HepG2 (cell line): ENCODE measurements around the gene SMIM11. TPM values are rescaled to one million over a fixed set of nuclear protein-coding genes. Genes with fewer than 3 reads are reported as not detected.

Experiments
- ATAC-seq: fragments of 200-7000 bp; cut with Tn5 transposase; 3 replicates; pipeline ENCODE4 v1.9.1; 2020; ENCODE audit warnings: mild to moderate bottlenecking, moderate library complexity
- BruUV-seq: library from RNA; stranded (reverse); fragments of 400-500 nt; replicated peaks from 2 replicates; lab custom pipeline; 2021; lab: Mats Ljungman, UMichigan
- CTCF ChIA-PET: fragments of 300-600 bp; formaldehyde crosslinking; extraction: SDS; loops from one replicate; lab custom pipeline; 2021; ENCODE audit warnings: low total read pairs, inconsistent platforms, low intra/inter-chr PET ratio; lab: Yijun Ruan, JAX
- POLR2A ChIA-PET: fragments of 350-600 bp; sonication (Branson Sonifier 250); formaldehyde crosslinking; loops from one replicate; lab custom pipeline; 2020; ENCODE audit warnings: antibody characterized with exemption, inconsistent platforms; lab: Yijun Ruan, JAX
- DNase-seq: peaks from one replicate; pipeline ENCODE4 v3.0.0-alpha.2; 2015; ENCODE audit warnings: low spot score
- FAIRE-seq: peaks from 3 replicates; lab custom pipeline; 2011; peaks lifted over from hg19 to GRCh38; lab: Jason Lieb, UNC
- H2AFZ ChIP-seq: one replicate; pipeline ENCODE4 v1.6.1; 2011; ENCODE audit warnings: low read length, inconsistent platforms
- H3K27ac ChIP-seq: fragments of 300-600 bp; 3 replicates; pipeline ENCODE4 v1.8.0; 2011; ENCODE audit warnings: mixed run types, mild to moderate bottlenecking, mixed read lengths, low read length, inconsistent platforms; ENCODE audit not compliant: insufficient read depth; ENCODE audit errors: extremely low read length
- H3K27me3 ChIP-seq, 2 experiments: fragments of 200-600 bp in 1 of 2; 2 replicates in 1 of 2; 3 replicates in 1 of 2; pipeline versions ENCODE4 v1.6.0 to v1.8.0; 2011; ENCODE audit warnings: low read length in 2 of 2, mild to moderate bottlenecking in 2 of 2, moderate library complexity in 2 of 2, inconsistent platforms in 1 of 2; ENCODE audit not compliant: insufficient read depth in 2 of 2, control insufficient read depth in 1 of 2
- H3K36me3 ChIP-seq, 2 experiments: fragments of 200-600 bp in 1 of 2; replicated peaks in 1 of 2; 2 replicates in 1 of 2; 3 replicates in 1 of 2; pipeline versions ENCODE4 v1.5.1 to v1.8.0; 2011; ENCODE audit warnings: low read length in 2 of 2, inconsistent platforms in 1 of 2; ENCODE audit not compliant: insufficient read depth in 2 of 2, control insufficient read depth in 1 of 2
- H3K4me1 ChIP-seq: 2 replicates; pipeline ENCODE4 v1.5.1; 2012; ENCODE audit warnings: low read length, inconsistent platforms; ENCODE audit not compliant: insufficient read depth
- H3K4me2 ChIP-seq: 2 replicates; pipeline ENCODE4 v1.6.0; 2011; ENCODE audit warnings: low read depth, low read length, inconsistent platforms
- H3K4me3 ChIP-seq, 3 experiments: fragments of 200-600 bp in 1 of 3; sonication (generic), shearing (Covaris generic) in 1 of 3; replicated peaks in 1 of 3; 2 replicates each; pipeline ENCODE4 v1.5.1; 2011 to 2016; ENCODE audit warnings: low read length in 3 of 3, inconsistent platforms in 2 of 3, low read depth in 2 of 3, mild to moderate bottlenecking in 2 of 3, control low read depth in 1 of 3, mixed read lengths in 1 of 3; ENCODE audit not compliant: insufficient read depth in 1 of 3
- H3K79me2 ChIP-seq: one replicate; pipeline ENCODE4 v1.6.1; 2011; ENCODE audit warnings: low read length, inconsistent platforms; ENCODE audit not compliant: insufficient read depth
- H3K9ac ChIP-seq: 2 replicates; pipeline ENCODE4 v1.6.0; 2011; ENCODE audit warnings: mild to moderate bottlenecking, low read depth, low read length, inconsistent platforms; ENCODE audit not compliant: insufficient read depth
- H3K9me3 ChIP-seq: 2 replicates; pipeline ENCODE4 v1.5.1; 2012; ENCODE audit warnings: mild to moderate bottlenecking, low read length
- H4K20me1 ChIP-seq: 2 replicates; pipeline ENCODE4 v1.6.0; 2011; ENCODE audit warnings: inconsistent platforms, mild to moderate bottlenecking, low read length, moderate library complexity; ENCODE audit not compliant: insufficient read depth
- AGO1 ChIP-seq: fragments of 200-400 bp; formaldehyde crosslinking; IDR thresholded peaks from 2 replicates; pipeline ENCODE4 v1.6.1; 2017; ENCODE audit warnings: mild to moderate bottlenecking, low read depth, low read length, moderate library complexity; ENCODE audit not compliant: poor library complexity, severe bottlenecking
- CENPT ChIP-seq: sonication (generic); formaldehyde crosslinking; IDR thresholded peaks from 2 replicates; pipeline ENCODE4 v1.8.0; 2022; ENCODE audit warnings: low read depth, mild to moderate bottlenecking, moderate library complexity, missing genetic modification reagents
- ISL2 ChIP-seq: sonication (generic); formaldehyde crosslinking; IDR thresholded peaks from 2 replicates; pipeline ENCODE4 v1.5.0; 2020; ENCODE audit warnings: missing genetic modification reagents
- KAT8 ChIP-seq: IDR thresholded peaks from 2 replicates; pipeline ENCODE4 v1.6.1; 2016; ENCODE audit warnings: missing genetic modification reagents, missing compliant biosample characterization
- SCMH1 ChIP-seq: sonication (generic); formaldehyde crosslinking; IDR thresholded peaks from 2 replicates; pipeline ENCODE4 v1.9.0; 2021; ENCODE audit warnings: missing genetic modification reagents, mild to moderate bottlenecking, borderline replicate concordance
- SMAD1 ChIP-seq: sonication (generic); formaldehyde crosslinking; IDR thresholded peaks from 2 replicates; pipeline ENCODE4 v1.4.0; 2020; ENCODE audit warnings: missing genetic modification reagents, low read depth, mild to moderate bottlenecking, borderline replicate concordance
- SRF ChIP-seq: IDR thresholded peaks from 2 replicates; pipeline ENCODE4 v1.6.1; 2011; ENCODE audit warnings: mild to moderate bottlenecking, low read depth, low read length, moderate library complexity
- TCF7 ChIP-seq: sonication (generic); IDR thresholded peaks from 2 replicates; pipeline ENCODE4 v1.6.1; 2016; ENCODE audit warnings: antibody characterized with exemption, low read depth
- TCF7L2 ChIP-seq: IDR thresholded peaks from 2 replicates; pipeline ENCODE4 v1.6.1; 2011; ENCODE audit warnings: mild to moderate bottlenecking, low read depth, low read length, moderate library complexity
- ZNF460 ChIP-seq: sonication (generic); formaldehyde crosslinking; IDR thresholded peaks from 2 replicates; pipeline ENCODE4 v1.5.1; 2020; ENCODE audit warnings: missing genetic modification reagents, mild to moderate bottlenecking, borderline replicate concordance
- ZNF570 ChIP-seq: sonication (generic); formaldehyde crosslinking; IDR thresholded peaks from 2 replicates; pipeline ENCODE4 v1.4.0; 2020; ENCODE audit warnings: mild to moderate bottlenecking, missing genetic modification reagents, borderline replicate concordance
- ZNF678 ChIP-seq: sonication (generic); formaldehyde crosslinking; IDR thresholded peaks from 2 replicates; pipeline ENCODE4 v1.4.0; 2020; ENCODE audit warnings: mild to moderate bottlenecking, missing genetic modification reagents
- WGBS: methylation state at CpG from one replicate; pipeline ENCODE4 v1.1.6; 2017; ENCODE audit warnings: low lambda C conversion rate; 5-methylcytosine and 5-hydroxymethylcytosine counted together
- in situ Hi-C: cut with HindIII; loops from 2 replicates; pipeline ENCODE4 v1.10.0; 2017; ENCODE audit warnings: low pct_unique_long_range_greater_than_20kb; ENCODE audit not compliant: extremely low pct_ligation_motif_present
- intact Hi-C: fragments of 100-400 bp; cut with micrococcal nuclease; formaldehyde crosslinking; loops from one replicate; pipeline ENCODE4 v1.10.0; 2022; ENCODE audit not compliant: unreplicated experiment
- polyA plus RNA-seq, 8 experiments: library from polyadenylated mRNA; depleted of rRNA in 3 of 8; stranded (reverse) in 7 of 8; unstranded in 1 of 8; fragments of >200 nt; fragmentation: Illumina TruSeq in 4 of 8; extraction: Trizol in 4 of 8; gene quantifications; 2 replicates each; pipeline versions ENCODE4 v1.2.1 to v1.2.3, GENCODE V29; 2011 to 2016; ENCODE audit warnings: low read depth in 4 of 8, missing spikeins in 1 of 8, mixed read lengths in 1 of 8; ENCODE audit not compliant: insufficient read depth in 1 of 8
- total RNA-seq, 5 experiments: library from RNA; depleted of rRNA; stranded (reverse); fragments of >200 nt; fragmentation: Illumina TruSeq; extraction: Trizol; gene quantifications; 2 replicates each; pipeline ENCODE4 v1.2.3, GENCODE V29; 2016; ENCODE audit warnings: low read depth in 1 of 5
- TF ChIP-seq, protein P1 (sequence below): sonication (generic); formaldehyde crosslinking; conservative IDR thresholded peaks from 2 replicates; pipeline ENCODE4 v1.4.0; 2020; ENCODE audit warnings: mild to moderate bottlenecking, missing genetic modification reagents, moderate library complexity
- TF ChIP-seq, protein P2 (sequence below): sonication (generic); formaldehyde crosslinking; IDR thresholded peaks from 2 replicates; pipeline ENCODE4 v1.5.0; 2020; ENCODE audit warnings: mild to moderate bottlenecking, missing genetic modification reagents, moderate library complexity
- TF ChIP-seq, protein P3 (sequence below): sonication (generic); formaldehyde crosslinking; IDR thresholded peaks from 2 replicates; pipeline ENCODE4 v1.8.0; 2022; ENCODE audit warnings: low read depth, missing genetic modification reagents

SMIM11 gene
- total and polyA plus RNA-seq, 2 of the 13 experiments (the other 11 are each of a cell fraction or from before 2014, with no cell fraction given), result 6.4 to 18.9 TPM

DNA sequence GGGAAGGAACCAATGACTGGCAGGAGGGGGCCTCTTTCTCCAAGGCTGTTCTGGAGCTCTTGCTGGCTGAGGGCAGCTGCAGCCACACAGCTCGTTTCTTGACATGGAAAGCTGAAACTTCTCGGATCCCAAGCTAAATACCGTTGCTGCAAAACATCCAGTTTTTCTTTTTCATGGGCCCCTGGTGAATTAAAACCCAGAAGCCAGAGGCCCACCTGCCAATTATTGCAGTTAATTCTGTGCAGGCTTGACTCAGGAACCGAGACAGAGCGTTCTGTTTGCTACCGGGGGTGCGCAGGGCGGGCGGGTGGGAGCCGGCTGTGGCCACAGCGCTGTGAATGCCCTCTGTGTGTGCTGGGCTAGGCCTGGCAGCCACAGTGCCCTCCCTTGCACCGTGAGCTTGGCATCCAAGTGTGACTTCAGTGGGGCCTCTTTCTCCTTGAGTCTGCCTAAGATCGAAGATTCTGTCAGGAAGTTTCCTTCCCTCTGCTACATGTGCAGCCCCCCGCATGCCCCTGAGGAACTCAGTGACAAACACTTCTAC, 31.4 kb upstream of the SMIM11 start (continued):
- TF ChIP-seq, protein P1, sequence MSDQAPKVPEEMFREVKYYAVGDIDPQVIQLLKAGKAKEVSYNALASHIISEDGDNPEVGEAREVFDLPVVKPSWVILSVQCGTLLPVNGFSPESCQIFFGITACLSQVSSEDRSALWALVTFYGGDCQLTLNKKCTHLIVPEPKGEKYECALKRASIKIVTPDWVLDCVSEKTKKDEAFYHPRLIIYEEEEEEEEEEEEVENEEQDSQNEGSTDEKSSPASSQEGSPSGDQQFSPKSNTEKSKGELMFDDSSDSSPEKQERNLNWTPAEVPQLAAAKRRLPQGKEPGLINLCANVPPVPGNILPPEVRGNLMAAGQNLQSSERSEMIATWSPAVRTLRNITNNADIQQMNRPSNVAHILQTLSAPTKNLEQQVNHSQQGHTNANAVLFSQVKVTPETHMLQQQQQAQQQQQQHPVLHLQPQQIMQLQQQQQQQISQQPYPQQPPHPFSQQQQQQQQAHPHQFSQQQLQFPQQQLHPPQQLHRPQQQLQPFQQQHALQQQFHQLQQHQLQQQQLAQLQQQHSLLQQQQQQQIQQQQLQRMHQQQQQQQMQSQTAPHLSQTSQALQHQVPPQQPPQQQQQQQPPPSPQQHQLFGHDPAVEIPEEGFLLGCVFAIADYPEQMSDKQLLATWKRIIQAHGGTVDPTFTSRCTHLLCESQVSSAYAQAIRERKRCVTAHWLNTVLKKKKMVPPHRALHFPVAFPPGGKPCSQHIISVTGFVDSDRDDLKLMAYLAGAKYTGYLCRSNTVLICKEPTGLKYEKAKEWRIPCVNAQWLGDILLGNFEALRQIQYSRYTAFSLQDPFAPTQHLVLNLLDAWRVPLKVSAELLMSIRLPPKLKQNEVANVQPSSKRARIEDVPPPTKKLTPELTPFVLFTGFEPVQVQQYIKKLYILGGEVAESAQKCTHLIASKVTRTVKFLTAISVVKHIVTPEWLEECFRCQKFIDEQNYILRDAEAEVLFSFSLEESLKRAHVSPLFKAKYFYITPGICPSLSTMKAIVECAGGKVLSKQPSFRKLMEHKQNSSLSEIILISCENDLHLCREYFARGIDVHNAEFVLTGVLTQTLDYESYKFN (CRISPR knock-in tag), result no peak
- TF ChIP-seq, protein P2, sequence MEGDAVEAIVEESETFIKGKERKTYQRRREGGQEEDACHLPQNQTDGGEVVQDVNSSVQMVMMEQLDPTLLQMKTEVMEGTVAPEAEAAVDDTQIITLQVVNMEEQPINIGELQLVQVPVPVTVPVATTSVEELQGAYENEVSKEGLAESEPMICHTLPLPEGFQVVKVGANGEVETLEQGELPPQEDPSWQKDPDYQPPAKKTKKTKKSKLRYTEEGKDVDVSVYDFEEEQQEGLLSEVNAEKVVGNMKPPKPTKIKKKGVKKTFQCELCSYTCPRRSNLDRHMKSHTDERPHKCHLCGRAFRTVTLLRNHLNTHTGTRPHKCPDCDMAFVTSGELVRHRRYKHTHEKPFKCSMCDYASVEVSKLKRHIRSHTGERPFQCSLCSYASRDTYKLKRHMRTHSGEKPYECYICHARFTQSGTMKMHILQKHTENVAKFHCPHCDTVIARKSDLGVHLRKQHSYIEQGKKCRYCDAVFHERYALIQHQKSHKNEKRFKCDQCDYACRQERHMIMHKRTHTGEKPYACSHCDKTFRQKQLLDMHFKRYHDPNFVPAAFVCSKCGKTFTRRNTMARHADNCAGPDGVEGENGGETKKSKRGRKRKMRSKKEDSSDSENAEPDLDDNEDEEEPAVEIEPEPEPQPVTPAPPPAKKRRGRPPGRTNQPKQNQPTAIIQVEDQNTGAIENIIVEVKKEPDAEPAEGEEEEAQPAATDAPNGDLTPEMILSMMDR (CRISPR knock-in tag), result no peak
- TF ChIP-seq SRF (no peak), AGO1 (no peak), TCF7 (no peak), SCMH1 (CRISPR knock-in tag) (no peak), ISL2 (no peak)

DNA sequence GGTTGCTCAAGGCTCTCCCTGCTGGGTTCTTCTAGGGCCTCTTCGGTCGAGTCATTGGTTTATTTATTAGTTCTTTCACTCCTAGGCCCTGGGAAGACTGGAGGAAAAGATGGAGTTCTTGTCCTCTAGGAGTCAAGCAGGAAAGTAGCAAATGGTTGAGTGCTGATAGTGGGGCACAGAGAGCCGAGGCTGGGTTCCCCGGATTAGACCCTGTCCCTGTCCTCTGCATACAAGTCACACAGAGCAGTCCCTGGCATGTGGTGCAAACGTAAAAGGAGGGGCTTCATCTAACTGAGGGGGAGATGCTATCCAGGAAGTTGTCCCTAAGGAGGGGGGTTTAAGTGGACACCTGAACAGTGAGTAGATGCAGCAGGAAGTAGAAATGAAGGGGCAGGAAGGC, 30.7 kb upstream of the SMIM11 start:
- in situ Hi-C loops, result no loop called here
- no peak for DNase-seq
- ChIA-PET POLR2A (no interaction called here), CTCF (no interaction called here)
- Histone ChIP-seq H3K4me2 (no peak overlapping the region), H3K9me3 (no peaks in the 10 kb centered on the region), H3K79me2 (no peaks in the 10 kb centered on the region), H2AFZ (no peak overlapping the region), H3K36me3 (no peaks in the 10 kb centered on the region), H4K20me1 (no peaks in the 10 kb centered on the region), H3K9ac (no peak overlapping the region), H3K4me1 (peaks cover 13% of the 10 kb centered on the region), H3K27me3 (peaks cover 3 to 51% of the 10 kb centered on the region in 2 experiments; a peak in 3 of 5 replicates), H3K4me3 (no peak overlapping the region), H3K27ac (no peak overlapping the region)
- FAIRE-seq, result no peak
- WGBS, result 11% methylated on average over 5 of the region's 5 CpGs
- TF ChIP-seq, protein P3, sequence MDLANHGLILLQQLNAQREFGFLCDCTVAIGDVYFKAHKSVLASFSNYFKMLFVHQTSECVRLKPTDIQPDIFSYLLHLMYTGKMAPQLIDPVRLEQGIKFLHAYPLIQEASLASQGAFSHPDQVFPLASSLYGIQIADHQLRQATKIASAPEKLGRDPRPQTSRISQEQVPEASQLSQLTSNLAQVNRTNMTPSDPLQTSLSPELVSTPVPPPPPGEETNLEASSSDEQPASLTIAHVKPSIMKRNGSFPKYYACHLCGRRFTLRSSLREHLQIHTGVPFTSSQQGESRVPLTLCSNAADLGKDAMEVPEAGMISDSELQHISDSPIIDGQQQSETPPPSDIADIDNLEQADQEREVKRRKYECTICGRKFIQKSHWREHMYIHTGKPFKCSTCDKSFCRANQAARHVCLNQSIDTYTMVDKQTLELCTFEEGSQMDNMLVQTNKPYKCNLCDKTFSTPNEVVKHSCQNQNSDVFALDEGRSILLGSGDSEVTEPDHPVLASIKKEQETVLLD (CRISPR knock-in tag), result no peak
- TF ChIP-seq ZNF678 (CRISPR knock-in tag), result no peak
- no peak for TF ChIP-seq ZNF460 (CRISPR knock-in tag)
- TF ChIP-seq ZNF570, result no peak
- no peak for TF ChIP-seq CENPT (CRISPR knock-in tag)
- no peak for TF ChIP-seq KAT8 (CRISPR knock-in tag)
- no peak for TF ChIP-seq TCF7L2
- TF ChIP-seq SMAD1 (CRISPR knock-in tag), result no peak
- BruUV-seq, result no TSS peak
- intact Hi-C loops, result no loop called here
- no peak for ATAC-seq
